ENCODE data around the gene CDC42SE2. TPM values are rescaled to one million over a fixed set of nuclear protein-coding genes. Genes with fewer than 3 reads are reported as not detected.

CDC42SE2 gene
- total RNA-seq, 1 experiment from 2014 or later = 23.2 TPM

GRCh38 chr5:131281868-131282234, 18.0 kb downstream of the CDC42SE2 start:
- Histone ChIP-seq H2BK120ac (ENCODE audit: low read depth, low read length, poor library complexity, severe bottlenecking) (no peak overlapping the region), H3K23me2 (ENCODE audit: insufficient read length, low read depth, low read length, poor library complexity, severe bottlenecking) (no peaks in the 10 kb centered on the region), H2AFZ (ENCODE audit: low read length) (no peak overlapping the region), H3K4ac (ENCODE audit: low read depth, low read length) (no peak overlapping the region), H3K9ac (ENCODE audit: extremely low read depth, insufficient read length, low read length) (no peak overlapping the region), H2AK5ac (ENCODE audit: insufficient read length, low read length) (no peak overlapping the region), H3K14ac (ENCODE audit: insufficient read depth, low read length) (no peak overlapping the region), H3T11ph (ENCODE audit: low read length) (no peak overlapping the region), H3K9me3 (ENCODE audit: control insufficient read depth, low read depth, low read length) (no peaks in the 10 kb centered on the region), H3K79me1 (ENCODE audit: insufficient read depth, low read depth, low read length, poor library complexity, severe bottlenecking) (peaks cover 9% of the 10 kb centered on the region), H2BK20ac (ENCODE audit: low read depth, low read length, poor library complexity, severe bottlenecking) (no peak overlapping the region), H3K27ac (ENCODE audit: insufficient read length, low read depth, low read length) (no peak overlapping the region), H2BK5ac (ENCODE audit: insufficient read length, low read length) (no peak overlapping the region), H2BK12ac (ENCODE audit: insufficient read length, low read depth, low read length) (no peak overlapping the region), H4K8ac (replicated peaks; ENCODE audit: insufficient read length, low read depth, low read length) (no peak overlapping the region), H4K5ac (ENCODE audit: insufficient read length, low read depth, low read length) (no peak overlapping the region), H4K91ac (ENCODE audit: insufficient read length, low read depth, low read length) (no peak overlapping the region), H3K18ac (ENCODE audit: insufficient read length, low read depth, low read length) (no peak overlapping the region), H3K4me1 (ENCODE audit: insufficient read depth, low read length) (no peaks in the 10 kb centered on the region), H4K20me1 (ENCODE audit: control insufficient read depth, insufficient read depth, insufficient read length) (peaks cover 2% of the 10 kb centered on the region), H2BK15ac (ENCODE audit: low read depth, low read length) (no peak overlapping the region), H3K27me3 (ENCODE audit: insufficient read depth, low read length) (no peaks in the 10 kb centered on the region), H3K23ac (ENCODE audit: insufficient read length, low read depth, low read length) (no peak overlapping the region), H3K4me2 (ENCODE audit: insufficient read depth, insufficient read length, low read length) (no peak overlapping the region), H3K56ac (ENCODE audit: insufficient read length, low read depth, low read length) (no peak overlapping the region), H3K79me2 (ENCODE audit: insufficient read depth, low read length) (peaks cover 2% of the 10 kb centered on the region; the same call in 1 of the 2 replicates)
- Mint-ChIP-seq H3K4me1 (peaks cover 6 to 13% of the 10 kb centered on the region in 2 experiments), H3K27ac (no peak overlapping the region), H3K36me3 (ENCODE audit: insufficient read depth in 1 of 3, low read depth in 3 of 3) (peaks cover 3 to 13% (median 4%) of the 10 kb centered on the region in 3 experiments; a peak in 6 of 7 replicates), H3K9me3 (peaks cover 12% of the 10 kb centered on the region in 2 experiments; a peak in 4 of 5 replicates), H3K27me3 (ENCODE audit: low read depth) (no peaks in the 10 kb centered on the region; the same call in 1 of the 2 replicates), H3K4me3 (no peak overlapping the region)
- WGBS (ENCODE audit: extremely low coverage, insufficient read length, low lambda C conversion rate) = no CpG with 5 or more reads among the region's 2 CpGs
- DNase-seq = no peak
- no peak for TF ChIP-seq CTCF (conservative IDR thresholded peaks at IDR 0.05)
